Amygdala (tissue), 56 donors: ENCODE data around the gene SIGLEC8.
"Not testable (repeated sequence)": the region's sequence is repeated elsewhere in the genome, so short reads cannot be mapped to it uniquely, and the experiment has no call there.

ENCODE experiments used
- DNase-seq, 56 donors: peaks; one replicate each; lab custom pipeline; 2025; lab: John Stamatoyannopoulos, UW

Gene SIGLEC8

DNA sequence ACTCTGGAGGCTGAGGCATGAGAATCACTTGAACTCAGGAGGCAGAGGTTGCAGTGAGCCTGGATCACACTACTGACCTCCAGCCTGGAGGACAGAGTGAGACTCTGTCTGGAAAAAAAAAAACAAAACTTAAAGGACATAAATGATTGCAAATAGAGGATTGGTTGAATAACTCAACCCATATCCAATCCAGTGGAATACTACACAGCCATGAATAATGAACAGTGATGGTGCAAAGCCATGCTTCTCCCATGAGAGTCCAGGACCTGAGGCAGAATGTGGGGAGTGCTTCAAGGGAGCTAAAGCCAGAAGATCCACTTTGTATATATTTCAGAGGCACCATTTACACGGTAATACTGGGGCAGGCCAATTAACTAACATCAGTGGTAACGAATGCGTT, 17.9 kb upstream of the SIGLEC8 start:
- DNase-seq: no peak

GRCh38 chr19:51473009-51473707, 14.9 kb upstream of the SIGLEC8 start:
- peak in 38 of 56 donors; percentile 4 to 88 (median 32) for DNase-seq

DNA sequence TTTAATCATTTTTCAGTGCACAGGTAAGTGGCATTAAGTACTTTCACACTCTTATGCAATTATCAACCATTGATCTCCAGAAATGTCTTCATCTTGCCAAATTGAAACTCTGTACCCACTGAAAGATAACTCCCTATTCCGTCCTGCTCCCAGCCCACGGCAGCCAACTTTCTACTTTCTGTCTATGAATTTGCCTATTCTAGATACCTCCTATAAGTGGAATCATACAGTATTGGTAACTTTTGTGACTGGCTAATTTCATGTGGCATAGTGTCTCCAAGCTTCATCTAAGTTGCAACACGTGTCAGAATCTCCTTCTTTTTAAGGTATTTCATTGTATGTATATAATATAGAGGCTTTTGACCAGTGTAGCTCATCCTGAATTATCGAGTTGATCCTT, 14.4 kb upstream of the SIGLEC8 start:
- no peak for DNase-seq

DNA sequence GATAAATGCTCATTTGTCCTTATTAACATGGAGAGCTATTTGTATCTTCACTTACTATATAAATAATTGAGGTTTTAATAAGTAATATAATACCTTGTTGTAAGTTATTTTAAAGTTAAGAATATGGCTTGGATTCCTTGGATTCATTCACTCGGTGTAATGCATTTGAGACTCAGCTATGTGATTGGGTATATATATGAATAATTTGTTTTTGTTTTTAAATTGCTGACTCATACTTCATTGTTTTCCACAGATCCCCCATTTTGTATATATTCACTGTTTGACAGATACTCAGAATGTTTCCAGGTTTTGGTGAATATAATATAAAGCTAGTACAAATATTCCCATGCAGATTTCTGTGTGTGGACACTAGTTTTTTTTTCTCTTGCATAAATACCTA, 13.3 kb upstream of the SIGLEC8 start:
- DNase-seq: no peak

DNA sequence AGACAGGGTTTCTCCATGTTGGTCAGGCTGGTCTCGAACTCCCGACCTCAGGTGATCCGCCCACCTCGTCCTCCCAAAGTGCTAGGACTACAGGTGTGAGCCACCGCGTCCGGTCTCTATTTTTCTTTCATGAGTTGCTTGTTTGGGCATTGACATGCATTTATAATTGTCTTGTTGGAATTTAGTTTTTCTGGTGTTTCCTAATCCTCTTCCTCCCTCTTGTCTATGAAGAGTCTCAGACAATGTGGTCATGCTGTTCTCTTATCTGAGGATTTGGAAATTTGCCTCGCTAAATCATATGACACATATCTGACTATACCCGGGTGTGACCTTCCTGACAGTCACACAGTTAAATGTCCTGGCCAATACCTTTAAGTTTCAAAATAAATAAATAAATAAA, 12.7 kb upstream of the SIGLEC8 start:
- DNase-seq: no peak

DNA sequence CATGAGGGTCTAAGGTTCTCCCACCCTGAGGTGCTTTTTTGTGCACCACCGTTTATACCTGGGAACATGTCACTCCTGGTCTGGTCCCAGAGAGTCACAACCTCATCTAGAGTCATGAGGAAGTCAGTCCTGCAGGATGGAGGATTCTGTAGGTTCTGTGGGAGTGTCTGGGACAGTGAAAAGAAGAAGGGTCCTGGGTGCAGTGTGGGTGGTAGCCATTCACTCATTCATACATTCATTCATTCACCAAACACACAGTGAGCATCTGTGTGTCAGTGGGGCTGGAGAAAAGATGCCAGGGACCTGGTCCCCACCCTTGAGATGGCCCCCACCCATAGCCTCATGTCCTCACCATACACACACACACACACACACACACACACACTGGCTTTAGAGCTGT, 11.4 kb upstream of the SIGLEC8 start:
- no peak for DNase-seq

- no peak for DNase-seq
Observed at GRCh38 chr19:51469162-51469561, 10.9 kb upstream of the SIGLEC8 start.

DNA sequence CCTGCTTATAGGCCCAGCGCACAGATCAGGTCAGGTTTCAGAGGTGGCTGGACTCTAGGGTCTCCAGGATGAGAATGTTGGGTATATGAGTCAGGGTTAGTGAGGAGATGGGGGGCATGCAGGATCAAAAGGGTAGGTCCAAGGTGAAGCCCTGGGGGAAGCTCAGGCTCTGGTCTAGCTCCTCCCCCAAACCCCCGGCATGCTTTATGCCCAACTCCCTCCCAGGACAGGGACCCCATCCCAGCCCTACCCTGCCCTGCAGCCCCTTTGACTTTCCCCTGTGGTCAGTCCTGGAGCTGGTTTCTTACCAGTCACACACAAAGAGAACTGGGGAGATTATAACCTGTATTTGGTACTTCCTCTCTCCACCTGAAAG, 10.3 kb upstream of the SIGLEC8 start:
- no peak for DNase-seq

- no peak for DNase-seq
Observed at GRCh38 chr19:51467864-51468544, 9.8 kb upstream of the SIGLEC8 start.

- no peak for DNase-seq
Observed at GRCh38 chr19:51466723-51467122, 8.5 kb upstream of the SIGLEC8 start.

DNA sequence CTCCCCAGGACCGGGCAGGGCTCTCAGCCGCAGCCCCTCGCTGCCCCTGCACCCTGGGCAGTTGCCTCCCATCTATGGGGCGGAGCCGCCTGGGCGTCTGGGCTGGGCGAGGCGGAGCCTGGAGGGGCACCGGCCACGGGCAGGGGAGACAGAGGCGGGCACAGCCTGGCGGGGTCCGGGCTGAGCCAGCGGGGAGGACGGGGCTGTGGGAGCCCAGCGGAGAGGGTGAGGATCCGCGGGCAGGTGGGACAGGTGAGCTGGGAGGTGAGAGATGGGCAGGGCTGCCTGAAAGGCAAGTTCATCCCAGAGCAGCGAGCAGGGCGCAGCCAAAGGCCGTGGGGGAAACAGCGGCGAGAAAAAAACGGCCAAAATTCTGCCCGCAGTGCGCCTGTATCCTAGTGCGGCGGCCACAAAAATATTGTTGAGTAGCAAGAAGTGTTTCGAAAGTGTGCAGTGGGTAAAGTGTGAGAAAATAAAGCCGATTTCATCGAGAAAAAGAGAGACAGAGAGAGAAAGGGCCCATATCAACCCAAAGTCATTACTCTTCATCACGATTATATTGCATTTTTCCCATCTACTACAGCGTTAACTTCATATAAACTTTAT, 5.8 kb upstream of the SIGLEC8 start:
- not testable (repeated sequence) for DNase-seq

GRCh38 chr19:51462681-51463080, 4.4 kb upstream of the SIGLEC8 start:
- DNase-seq: no peak

DNA sequence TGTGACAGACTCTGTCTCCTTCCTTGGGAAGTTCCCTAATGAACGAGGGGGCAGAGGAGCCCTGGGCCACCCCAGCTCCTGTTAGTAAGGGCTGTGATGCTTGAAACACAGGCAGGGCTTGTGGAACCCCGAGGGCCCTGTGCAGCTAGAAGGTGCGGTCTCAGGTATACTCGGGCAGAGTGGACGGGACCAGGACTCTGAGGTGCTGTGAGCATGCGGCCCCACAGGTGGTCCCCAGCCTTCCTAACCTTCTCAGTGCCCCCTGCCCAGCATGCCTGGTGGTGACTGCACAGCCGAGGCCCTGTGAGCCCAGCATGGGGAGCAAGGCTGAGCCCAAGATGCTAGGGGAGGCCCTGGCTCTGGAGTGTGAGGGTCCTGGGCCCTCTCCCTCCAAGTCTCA, 4.0 kb upstream of the SIGLEC8 start:
- DNase-seq: no peak

GRCh38 chr19:51461723-51462161, 3.5 kb upstream of the SIGLEC8 start:
- DNase-seq: peak in 12 of 56 donors; percentile 15 to 53 (median 23)

- DNase-seq: no peak
Observed at GRCh38 chr19:51460164-51460992, 2.1 kb upstream of the SIGLEC8 start.

GRCh38 chr19:51458899-51459505, 748 bp upstream of the SIGLEC8 start:
- no peak for DNase-seq

DNA sequence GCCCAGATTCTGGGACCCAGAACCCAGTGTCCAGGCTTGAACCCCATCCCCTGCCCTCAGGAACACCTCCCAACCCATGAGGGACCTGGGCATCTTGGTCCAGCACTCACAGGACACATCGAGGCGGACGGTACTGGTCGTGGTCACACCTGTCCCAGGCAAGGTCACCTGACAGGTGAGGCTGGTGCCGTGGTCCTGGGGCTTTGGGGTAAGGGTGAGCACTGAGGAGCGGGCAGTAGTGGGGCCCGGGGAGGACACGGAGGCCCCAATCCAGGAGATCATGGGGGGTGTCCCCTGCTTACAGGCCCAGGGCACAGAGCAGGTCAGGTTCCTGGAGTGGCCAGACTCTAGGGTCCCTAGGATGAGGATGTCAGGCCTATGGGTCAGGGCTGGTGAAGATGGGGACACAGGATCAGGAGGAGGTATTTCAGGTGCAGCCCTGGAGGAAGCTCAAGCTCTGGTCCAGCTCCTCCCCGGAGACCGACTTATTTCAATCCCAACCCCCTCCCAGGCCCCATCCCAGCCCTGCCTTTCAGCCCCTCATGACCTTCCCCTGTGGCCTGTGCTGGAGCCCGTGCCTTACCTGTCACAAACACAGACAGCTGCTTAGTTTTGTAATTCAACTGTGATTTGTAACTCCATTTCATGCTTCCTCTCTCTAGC, 772 bp downstream of the SIGLEC8 start:
- no peak for DNase-seq

DNA sequence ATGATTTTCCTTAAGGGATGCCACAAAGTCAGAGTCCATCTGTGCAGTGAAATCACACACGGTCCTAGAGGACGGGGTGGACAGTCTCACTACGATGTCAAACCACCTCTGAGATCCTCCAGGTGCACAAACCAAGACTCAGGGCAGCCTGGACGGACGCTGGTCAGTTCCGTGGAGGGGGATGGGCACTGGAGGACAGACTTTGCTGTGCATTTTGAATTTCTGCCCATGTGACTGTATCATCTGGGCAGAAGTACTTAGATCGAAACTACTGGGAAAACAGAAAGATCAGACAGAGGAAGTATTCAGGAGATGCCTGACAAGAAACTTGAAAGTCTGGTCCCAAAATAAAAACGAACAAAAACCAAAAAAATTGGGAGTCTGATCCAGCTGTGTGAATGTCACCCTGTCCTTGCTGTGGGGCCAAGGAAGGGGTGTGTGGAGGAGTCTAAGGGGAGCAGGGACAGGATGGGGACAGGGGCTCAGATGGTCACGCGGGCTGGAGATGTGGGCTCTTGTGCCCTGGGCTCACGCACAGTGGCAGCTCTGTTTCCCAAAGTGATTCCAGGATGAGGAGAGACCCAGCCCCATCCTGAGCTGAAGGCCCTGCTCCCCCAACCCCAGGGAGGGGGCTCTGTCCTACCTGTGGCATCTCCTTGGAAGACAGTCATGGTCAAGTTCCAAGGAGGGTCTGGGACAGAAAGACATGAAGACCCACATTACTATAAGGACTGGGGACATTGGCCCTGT, 1.5 kb downstream of the SIGLEC8 start:
- no peak for DNase-seq

- no peak for DNase-seq
Observed at GRCh38 chr19:51450730-51451307, 7.4 kb downstream of the SIGLEC8 start.
